Right lobe of liver (tissue), 6 donors: ENCODE results near the gene PAAF1. TPM values are rescaled to one million over a fixed set of nuclear protein-coding genes. Genes with fewer than 3 reads are reported as not detected.

Source experiments
- ATAC-seq, 4 donors: fragments of 200-7000 bp; cut with Tn5 transposase; one replicate each; pipeline ENCODE4 v1.9.1; 2020; ENCODE audit warnings: mild to moderate bottlenecking in 4 of 4, moderate library complexity in 4 of 4
- DNase-seq, 3 donors: peaks; one replicate each; pipeline ENCODE4 v3.0.0-alpha.2; 2020
- H3K27ac ChIP-seq, 3 donors: fragments of 200-600 bp; one replicate each; pipeline ENCODE4 v1.8.0; 2022
- H3K27me3 ChIP-seq, 2 donors: fragments of 200-600 bp; one replicate each; pipeline ENCODE4 v1.8.0; 2022
- H3K36me3 ChIP-seq, 4 donors: fragments of 200-600 bp; sonication (generic) in 1 of 4; one replicate each; pipeline versions ENCODE4 v1.5.1 to v1.8.0; 2017 to 2022; ENCODE audit warnings: control low read depth in 1 of 4
- H3K4me1 ChIP-seq, 4 donors: fragments of 200-600 bp; sonication (generic) in 1 of 4; one replicate each; pipeline versions ENCODE4 v1.5.1 to v1.8.0; 2017 to 2022; ENCODE audit warnings: control low read depth in 1 of 4
- H3K4me3 ChIP-seq, 3 donors: fragments of 200-600 bp; one replicate each; pipeline ENCODE4 v1.8.0; 2022
- H3K9me3 ChIP-seq, 4 donors: fragments of 200-600 bp; sonication (generic) in 1 of 4; one replicate each; pipeline versions ENCODE4 v1.5.1 to v1.8.0; 2017 to 2022; ENCODE audit warnings: control low read depth in 1 of 4
- CTCF ChIP-seq, 4 donors: fragments of 200-600 bp in 3 of 4; fragments of 450-650 bp in 1 of 4; IDR thresholded peaks; one replicate each; pipeline versions ENCODE4 v1.5.1 to v1.8.0; 2016 to 2022; ENCODE audit warnings: antibody characterized with exemption in 4 of 4, mild to moderate bottlenecking in 2 of 4
- POLR2A ChIP-seq: fragments of 450-650 bp; IDR thresholded peaks from one replicate; pipeline ENCODE4 v1.6.1; 2017; ENCODE audit warnings: antibody characterized with exemption, mild to moderate bottlenecking
- WGBS: methylation state at CpG from one replicate; pipeline ENCODE4 v1.1.6; 2018; ENCODE audit warnings: low coverage, low lambda C conversion rate; ENCODE audit not compliant: insufficient coverage; ENCODE audit errors: missing lambda C conversion rate; 5-methylcytosine and 5-hydroxymethylcytosine counted together
- intact Hi-C, 2 donors: fragments of 100-400 bp; cut with DNase I; formaldehyde crosslinking; loops; one replicate each; pipeline versions ENCODE4 v1.11.2 to v1.14.1; 2022
- total RNA-seq, 6 experiments: library from RNA; depleted of rRNA in 2 of 6; stranded (reverse); fragments of >200 nt in 2 of 6; fragmentation: NEBNext Ultra II Directional in 3 of 6; extraction: Animal tissue kit (Norgen Biotek cat#: 25700) in 3 of 6; gene quantifications; one replicate each; pipeline versions ENCODE4 v1.1.0 to v1.2.4, GENCODE V29; 2016 to 2023
- donor health status: DM: no; HTN: yes; CAD: no.
- donor health status: DM: no; HTN: no; CAD: no.
- donor health status: DM: no; HTN: no; CAD: no.
- donor health status: DM: no; HTN: yes; CAD: no.
- donor health status: DM: no; HTN: yes; CAD: no.

The PAAF1 gene
- total RNA-seq, 6 experiments from 2014 or later: 7.4 to 15.4 (median 9.1) TPM

- intact Hi-C loops: no loop called here
- ATAC-seq (no peak), DNase-seq (no peak)
- Histone ChIP-seq H3K27ac (no peak overlapping the region), H3K4me1 (no peaks in the 10 kb centered on the region), H3K27me3 (no peaks in the 10 kb centered on the region), H3K36me3 (peaks cover 0 to 16% (median 6%) of the 10 kb centered on the region in 4 donors), H3K9me3 (no peaks in the 10 kb centered on the region), H3K4me3 (no peak overlapping the region)
- TF ChIP-seq CTCF (IDR thresholded peaks at IDR 0.05) (no peak), POLR2A (no peak)
Observed at GRCh38 chr11:73839123-73839457, 37.7 kb upstream of the PAAF1 start.

GRCh38 chr11:73851046-73851764, 25.6 kb upstream of the PAAF1 start:
- H3K27me3 ChIP-seq: no peaks in the 10 kb centered on the region
- H3K27ac ChIP-seq: no peak overlapping the region
- intact Hi-C loops: no loop called here
- no peaks in the 10 kb centered on the region for H3K9me3 ChIP-seq
- no peaks in the 10 kb centered on the region for H3K4me1 ChIP-seq
- DNase-seq (no peak), ATAC-seq (no peak)
- WGBS: 81% methylated on average over 3 of the region's 3 CpGs
- TF ChIP-seq CTCF (IDR thresholded peaks at IDR 0.05): no peak
- no peak for TF ChIP-seq POLR2A
- no peak overlapping the region for H3K4me3 ChIP-seq
- H3K36me3 ChIP-seq: no peaks in the 10 kb centered on the region

GRCh38 chr11:73852049-73852448, 24.8 kb upstream of the PAAF1 start:
- Histone ChIP-seq H3K27me3 (no peaks in the 10 kb centered on the region), H3K27ac (no peak overlapping the region), H3K4me3 (no peak overlapping the region), H3K4me1 (no peaks in the 10 kb centered on the region), H3K36me3 (no peaks in the 10 kb centered on the region), H3K9me3 (no peaks in the 10 kb centered on the region)
- no peak for ATAC-seq
- DNase-seq: no peak
- TF ChIP-seq POLR2A (no peak), CTCF (IDR thresholded peaks at IDR 0.05) (no peak)
- intact Hi-C loops: no loop called here
- 87% methylated on average over 3 of the region's 3 CpGs for WGBS

GRCh38 chr11:73854680-73855079, 22.1 kb upstream of the PAAF1 start:
- TF ChIP-seq POLR2A (no peak), CTCF (IDR thresholded peaks at IDR 0.05) (no peak)
- Histone ChIP-seq H3K4me1 (no peaks in the 10 kb centered on the region), H3K4me3 (no peak overlapping the region), H3K9me3 (no peaks in the 10 kb centered on the region), H3K27me3 (no peaks in the 10 kb centered on the region), H3K36me3 (no peaks in the 10 kb centered on the region), H3K27ac (no peak overlapping the region)
- intact Hi-C loops: no loop called here
- ATAC-seq: no peak
- 80% methylated on average over 1 of the region's 1 CpG for WGBS
- no peak for DNase-seq
